GM23338 (cell line): Measurements from ENCODE around the gene FZD4. TPM values are rescaled to one million over a fixed set of nuclear protein-coding genes. Genes with fewer than 3 reads are reported as not detected.

Experiments used
- ATAC-seq: fragments of 200-7000 bp; cut with Tn5 transposase; 3 replicates; pipeline ENCODE4 v1.9.1; 2020
- DNase-seq: peaks from one replicate; pipeline ENCODE4 v3.0.0-alpha.2; 2015; ENCODE audit warnings: low spot score
- H2AFZ ChIP-seq: fragments of 200-600 bp; sonication (generic); 2 replicates; pipeline ENCODE4 v1.8.0; 2016; ENCODE audit warnings: antibody characterized with exemption, mild to moderate bottlenecking, moderate library complexity
- H3F3A ChIP-seq: fragments of 200-600 bp; sonication (generic); replicated peaks from 2 replicates; pipeline ENCODE4 v1.8.0; 2017; ENCODE audit warnings: antibody characterized with exemption, mixed run types, low read depth
- H3K27ac ChIP-seq: fragments of 200-600 bp; sonication (generic); 2 replicates; pipeline ENCODE4 v1.6.1; 2016; ENCODE audit warnings: low read depth
- H3K27me3 ChIP-seq: fragments of 200-600 bp; sonication (generic); 2 replicates; pipeline ENCODE4 v1.8.0; 2016; ENCODE audit warnings: mild to moderate bottlenecking, mixed run types, moderate library complexity; ENCODE audit not compliant: insufficient read depth
- H3K36me3 ChIP-seq: fragments of 200-600 bp; sonication (generic); 2 replicates; pipeline ENCODE4 v1.8.0; 2016; ENCODE audit warnings: mild to moderate bottlenecking; ENCODE audit not compliant: insufficient read depth
- H3K4me1 ChIP-seq: fragments of 200-600 bp; sonication (generic); 2 replicates; pipeline ENCODE4 v1.8.0; 2016; ENCODE audit warnings: mild to moderate bottlenecking, moderate library complexity; ENCODE audit not compliant: insufficient read depth
- H3K4me2 ChIP-seq: fragments of 200-600 bp; sonication (generic); 2 replicates; pipeline ENCODE4 v1.7.1; 2017; ENCODE audit warnings: mixed run types
- H3K4me3 ChIP-seq: fragments of 200-600 bp; sonication (generic); 2 replicates; pipeline ENCODE4 v1.6.1; 2016; ENCODE audit warnings: mixed run types
- H3K79me2 ChIP-seq: fragments of 200-600 bp; sonication (generic); replicated peaks from 2 replicates; pipeline ENCODE4 v1.8.0; 2017; ENCODE audit warnings: mild to moderate bottlenecking; ENCODE audit not compliant: insufficient read depth
- H3K9me2 ChIP-seq: fragments of 200-600 bp; sonication (generic); 2 replicates; pipeline ENCODE4 v1.8.0; 2017; ENCODE audit not compliant: insufficient read depth
- H4K20me1 ChIP-seq: fragments of 200-600 bp; sonication (generic); replicated peaks from 2 replicates; pipeline ENCODE4 v1.8.0; 2017; ENCODE audit warnings: mild to moderate bottlenecking; ENCODE audit not compliant: insufficient read depth
- H3K27ac Mint-ChIP-seq: 2 replicates; pipeline ENCODE4 v1.8.0; 2020; ENCODE audit warnings: inconsistent platforms, mild to moderate bottlenecking, moderate library complexity, mixed read lengths
- H3K27me3 Mint-ChIP-seq: 3 replicates; pipeline ENCODE4 v1.8.0; 2022; ENCODE audit warnings: low read depth, mild to moderate bottlenecking, moderate library complexity, mixed read lengths, inconsistent platforms; ENCODE audit not compliant: insufficient read depth, poor library complexity
- H3K36me3 Mint-ChIP-seq: 3 replicates; pipeline ENCODE4 v1.8.0; 2021; ENCODE audit warnings: low read depth, mild to moderate bottlenecking, inconsistent platforms, moderate library complexity, mixed read lengths
- H3K4me1 Mint-ChIP-seq: 3 replicates; pipeline ENCODE4 v1.8.0; 2020; ENCODE audit warnings: mild to moderate bottlenecking, inconsistent platforms, mixed read lengths
- H3K4me3 Mint-ChIP-seq: 3 replicates; pipeline ENCODE4 v1.8.0; 2021; ENCODE audit warnings: moderate library complexity, mild to moderate bottlenecking, inconsistent platforms, mixed read lengths
- H3K9me3 Mint-ChIP-seq: 3 replicates; pipeline ENCODE4 v1.8.0; 2020; ENCODE audit warnings: moderate library complexity, mild to moderate bottlenecking, inconsistent platforms, mixed read lengths
- EZH2phosphoT487 ChIP-seq: fragments of 200-600 bp; sonication (generic); IDR thresholded peaks from one replicate; pipeline ENCODE4 v1.8.1; 2018; ENCODE audit warnings: antibody characterized with exemption; ENCODE audit not compliant: unreplicated experiment
- POLR2AphosphoS5 ChIP-seq: IDR thresholded peaks from 2 replicates; pipeline ENCODE4 v1.6.1; 2016; ENCODE audit warnings: antibody characterized with exemption, low read depth
- REST ChIP-seq: IDR thresholded peaks from one replicate; pipeline ENCODE4 v1.6.1; 2018; ENCODE audit warnings: antibody characterized with exemption; ENCODE audit not compliant: unreplicated experiment
- STAT1 ChIP-seq: IDR thresholded peaks from one replicate; pipeline ENCODE4 v1.6.1; 2016; ENCODE audit warnings: antibody characterized with exemption; ENCODE audit not compliant: unreplicated experiment
- ZNF114 ChIP-seq: fragments of 250-450 bp; sonication (Bioruptor Pico); IDR thresholded peaks from 2 replicates; pipeline ENCODE4 v1.5.0; 2020; ENCODE audit warnings: mild to moderate bottlenecking, moderate library complexity
- ZNF462 ChIP-seq: fragments of 250-450 bp; sonication (Bioruptor Pico); IDR thresholded peaks from 2 replicates; pipeline ENCODE4 v1.5.0; 2020; ENCODE audit warnings: mild to moderate bottlenecking, moderate library complexity
- polyA plus RNA-seq: library from polyadenylated mRNA; unstranded; fragments of >200 nt; fragmentation: Nextera tagmentation; extraction: Ambion mirVana; gene quantifications from 2 replicates; pipeline ENCODE4 v1.2.1, GENCODE V29; 2016
- total RNA-seq: library from RNA; depleted of rRNA; stranded (reverse); fragments of >200 nt; shearing (Covaris generic); gene quantifications from 2 replicates; pipeline ENCODE4 v1.2.3, GENCODE V29; 2014

FZD4 gene
- total and polyA plus RNA-seq, 2 experiments from 2014 or later: 1.4 to 8.9 TPM

DNA sequence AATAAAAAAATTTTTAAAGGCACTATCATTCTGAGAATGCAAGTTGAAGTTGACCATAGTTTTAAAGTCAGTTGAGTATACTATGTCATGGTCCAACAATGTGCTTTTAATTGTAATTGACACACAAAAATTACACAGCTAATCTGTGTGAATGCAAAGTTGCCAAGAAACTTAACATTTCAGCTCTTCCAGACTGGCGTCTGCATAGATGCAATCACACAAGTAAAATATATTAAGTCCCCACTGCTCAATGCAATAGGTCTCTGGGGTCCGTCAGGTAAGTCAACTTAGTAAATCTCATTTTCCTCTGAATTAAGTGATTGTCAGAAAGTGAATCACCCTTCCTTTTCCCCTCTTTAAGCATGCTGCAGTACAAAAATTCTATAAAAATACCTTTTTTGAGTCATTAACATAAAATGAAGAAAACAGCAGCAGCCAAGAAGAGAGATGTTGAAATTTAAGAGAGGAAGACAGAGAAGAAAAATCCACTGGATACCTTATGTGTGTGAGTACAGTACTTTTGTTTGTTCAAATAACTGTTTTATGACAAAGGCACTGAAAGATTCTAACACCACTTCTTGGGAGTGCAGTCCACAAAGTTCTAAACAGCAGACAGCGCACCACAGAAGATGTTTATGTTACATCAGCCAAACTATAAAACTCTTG is 5.1 kb downstream of the FZD4 start:
- Histone ChIP-seq H3K27ac (no peak overlapping the region), H2AFZ (no peak overlapping the region), H3K27me3 (peaks cover 13% of the 10 kb centered on the region), H3K4me3 (no peak overlapping the region), H4K20me1 (no peaks in the 10 kb centered on the region), H3K4me1 (peaks cover 14% of the 10 kb centered on the region; the same call in 1 of the 2 replicates), H3K9me2 (0 out of 2 replicates have a peak, but pooled peaks cover 3% of the 10 kb centered on the region), H3K36me3 (no peaks in the 10 kb centered on the region; the same call in 1 of the 2 replicates), H3K4me2 (no peak overlapping the region), H3K79me2 (peaks cover 6% of the 10 kb centered on the region), H3F3A (no peaks in the 10 kb centered on the region)
- Mint-ChIP-seq H3K4me1 (peaks cover 32% of the 10 kb centered on the region), H3K4me3 (no peak overlapping the region), H3K27me3 (peaks cover 17% of the 10 kb centered on the region), H3K27ac (no peak overlapping the region), H3K9me3 (peaks cover 10% of the 10 kb centered on the region), H3K36me3 (peaks cover 23% of the 10 kb centered on the region)
- TF ChIP-seq EZH2phosphoT487 (no peak), STAT1 (no peak), ZNF462 (CRISPR knock-in tag) (no peak), ZNF114 (CRISPR knock-in tag) (no peak), REST (no peak), POLR2AphosphoS5 (no peak)
- DNase-seq (no peak), ATAC-seq (no peak)
